Neural progenitor cell (in vitro differentiated cells): ENCODE data around the gene SELENBP1.
"Not testable (repeated sequence)": the region's sequence is repeated elsewhere in the genome, so short reads cannot be mapped to it uniquely, and the experiment has no call there.

Experiments
- EZH2 ChIP-seq: fragments of 200-600 bp; sonication (generic); IDR thresholded peaks from 2 replicates; pipeline ENCODE4 v1.6.1; 2017; ENCODE audit warnings: antibody characterized with exemption, mild to moderate bottlenecking, moderate library complexity
- TF ChIP-seq, protein P1 (sequence below): fragments of 200-600 bp; sonication (generic); IDR thresholded peaks from 2 replicates; pipeline ENCODE4 v1.5.1; 2017; ENCODE audit warnings: antibody characterized with exemption, mild to moderate bottlenecking

DNA sequence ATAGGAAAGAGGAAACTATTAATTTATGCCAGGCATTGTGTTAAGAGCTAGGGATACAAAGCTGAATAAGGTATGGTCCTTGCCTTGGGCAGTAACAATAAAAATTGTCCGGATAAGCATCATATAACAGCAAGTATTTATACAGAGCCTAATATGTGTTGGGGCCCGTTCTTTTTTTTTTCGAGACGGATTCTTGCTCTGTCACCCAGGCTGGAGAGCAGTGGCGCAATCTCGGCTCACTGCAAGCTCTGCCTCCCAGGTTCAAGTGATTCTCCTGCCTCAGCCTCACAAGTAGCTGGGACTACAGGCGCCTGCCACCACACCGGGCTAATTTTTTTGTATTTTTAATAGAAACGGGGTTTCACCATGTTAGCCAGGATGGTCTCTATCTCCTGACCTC is 22.2 kb downstream of the SELENBP1 start:
- TF ChIP-seq, protein P1, sequence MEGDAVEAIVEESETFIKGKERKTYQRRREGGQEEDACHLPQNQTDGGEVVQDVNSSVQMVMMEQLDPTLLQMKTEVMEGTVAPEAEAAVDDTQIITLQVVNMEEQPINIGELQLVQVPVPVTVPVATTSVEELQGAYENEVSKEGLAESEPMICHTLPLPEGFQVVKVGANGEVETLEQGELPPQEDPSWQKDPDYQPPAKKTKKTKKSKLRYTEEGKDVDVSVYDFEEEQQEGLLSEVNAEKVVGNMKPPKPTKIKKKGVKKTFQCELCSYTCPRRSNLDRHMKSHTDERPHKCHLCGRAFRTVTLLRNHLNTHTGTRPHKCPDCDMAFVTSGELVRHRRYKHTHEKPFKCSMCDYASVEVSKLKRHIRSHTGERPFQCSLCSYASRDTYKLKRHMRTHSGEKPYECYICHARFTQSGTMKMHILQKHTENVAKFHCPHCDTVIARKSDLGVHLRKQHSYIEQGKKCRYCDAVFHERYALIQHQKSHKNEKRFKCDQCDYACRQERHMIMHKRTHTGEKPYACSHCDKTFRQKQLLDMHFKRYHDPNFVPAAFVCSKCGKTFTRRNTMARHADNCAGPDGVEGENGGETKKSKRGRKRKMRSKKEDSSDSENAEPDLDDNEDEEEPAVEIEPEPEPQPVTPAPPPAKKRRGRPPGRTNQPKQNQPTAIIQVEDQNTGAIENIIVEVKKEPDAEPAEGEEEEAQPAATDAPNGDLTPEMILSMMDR = not testable (repeated sequence)
- TF ChIP-seq EZH2 = not testable (repeated sequence)
